NCI-H1417 (cell line): ENCODE measurements around the gene FCAMR.

Experiments used
- DNase-seq, 3 experiments: peaks; one replicate each; lab custom pipeline; 2025; lab: John Stamatoyannopoulos, UW

The FCAMR gene

GRCh38 chr1:206957639-206958038 is 12.6 kb downstream of the FCAMR start:
- no peak for DNase-seq

- DNase-seq = peak in 1 of 3 experiments; percentile 18
Measured at GRCh38 chr1:206955476-206956451, 14.5 kb downstream of the FCAMR start.

GRCh38 chr1:206954459-206955342 is 15.6 kb downstream of the FCAMR start:
- no peak for DNase-seq

GRCh38 chr1:206953626-206954025 is 16.6 kb downstream of the FCAMR start:
- DNase-seq = no peak

GRCh38 chr1:206953126-206953525 is 17.1 kb downstream of the FCAMR start:
- no peak for DNase-seq

GRCh38 chr1:206952171-206952570 is 18.1 kb downstream of the FCAMR start:
- DNase-seq = no peak

GRCh38 chr1:206951318-206952100 is 18.8 kb downstream of the FCAMR start:
- no peak for DNase-seq

- DNase-seq = no peak
Measured at GRCh38 chr1:206949641-206950040, 20.6 kb downstream of the FCAMR start.

GRCh38 chr1:206949208-206949607 is 21.1 kb downstream of the FCAMR start:
- no peak for DNase-seq

- DNase-seq = no peak
Measured at GRCh38 chr1:206947255-206947654, 23.0 kb downstream of the FCAMR start.

GRCh38 chr1:206946261-206946660 is 24.0 kb downstream of the FCAMR start, which contains the start of gene PIGR:
Gene PIGR (minus strand): TSS chr1:206946466. CDS start chr1:206940531, 5,935 bp downstream.
- no peak for DNase-seq

- no peak for DNase-seq
Measured at GRCh38 chr1:206945779-206946178, 24.5 kb downstream of the FCAMR start.

GRCh38 chr1:206944703-206945102 is 25.6 kb downstream of the FCAMR start:
- DNase-seq = no peak

- DNase-seq = no peak
Measured at GRCh38 chr1:206941766-206942418, 28.4 kb downstream of the FCAMR start.

- no peak for DNase-seq
Measured at GRCh38 chr1:206940588-206940936, 29.7 kb downstream of the FCAMR start.

GRCh38 chr1:206939841-206940587 is 30.2 kb downstream of the FCAMR start:
- DNase-seq = no peak

- no peak for DNase-seq
Measured at GRCh38 chr1:206939131-206939530, 31.1 kb downstream of the FCAMR start.

- no peak for DNase-seq
Measured at GRCh38 chr1:206937425-206937824, 32.8 kb downstream of the FCAMR start.

- no peak for DNase-seq
Measured at GRCh38 chr1:206935491-206936067, 34.7 kb downstream of the FCAMR start.

GRCh38 chr1:206933333-206933945 is 36.8 kb downstream of the FCAMR start:
- no peak for DNase-seq
